Measurements from ENCODE around the gene SEC22C. TPM values are rescaled to one million over a fixed set of nuclear protein-coding genes. Genes with fewer than 3 reads are reported as not detected.

Gene SEC22C
- total RNA-seq, 6 donors from 2014 or later: 36.3 to 59.7 (median 50.6) TPM

- Histone ChIP-seq H3K4me3 (peak within 1 kb of the TSS; percentile 59 to 75 (median 67)), H3K27me3 (no peaks in the 10 kb centered on the region), H3K9me3 (no peaks in the 10 kb centered on the region), H3K36me3 (peaks cover 0 to 21% (median 0%) of the 10 kb centered on the region in 4 donors), H3K4me1 (peaks cover 12 to 48% (median 28%) of the 10 kb centered on the region in 4 donors), H3K27ac (peak within 1 kb of the TSS; percentile 89 to 93 (median 90))
- 12 to 29% methylated on average over 13 to 47 of the region's 69 CpGs for WGBS, 2 donors
- TF ChIP-seq POLR2AphosphoS5 (IDR thresholded peaks at IDR 0.05): peak; percentile 22 to 83
- TF ChIP-seq EP300 (IDR thresholded peaks at IDR 0.05): no peak
- peak in 3 of 4 donors; percentile 82 to 89 (median 87) for TF ChIP-seq POLR2A (IDR thresholded peaks at IDR 0.05)
- TF ChIP-seq CTCF (IDR thresholded peaks at IDR 0.05): peak in 1 of 6 experiments; percentile 8
- ATAC-seq (ENCODE audit: low FRiP score in 2 of 2) (peak; percentile 89 to 93), DNase-seq (peak; percentile 92 to 98)
Measured at GRCh38 chr3:42502429-42503250, 79.1 kb downstream of the SEC22C start, which contains the start of gene VIPR1. Gene VIPR1 (plus strand): TSS chr3:42502643. CDS start chr3:42502736, 93 bp downstream.

- ATAC-seq (ENCODE audit: low FRiP score in 2 of 2) (peak; percentile 78), DNase-seq (peak; percentile 84 to 91)
- no peaks in the 10 kb centered on the region for H3K27me3 ChIP-seq
- H3K36me3 ChIP-seq: peaks cover 0 to 21% (median 0%) of the 10 kb centered on the region in 4 donors
- H3K4me3 ChIP-seq: peak overlapping the region; percentile 59 to 75 (median 67)
- H3K4me1 ChIP-seq: peaks cover 12 to 40% (median 25%) of the 10 kb centered on the region in 4 donors
- 1% methylated on average over 20 to 41 of the region's 46 CpGs for WGBS, 2 donors
- H3K9me3 ChIP-seq: no peaks in the 10 kb centered on the region
- peak overlapping the region; percentile 89 to 93 (median 90) for H3K27ac ChIP-seq
- TF ChIP-seq POLR2AphosphoS5 (IDR thresholded peaks at IDR 0.05) (peak in 1 of 2 donors; percentile 19), EP300 (IDR thresholded peaks at IDR 0.05) (no peak), POLR2A (IDR thresholded peaks at IDR 0.05) (no peak), CTCF (IDR thresholded peaks at IDR 0.05) (peak; percentile 66 to 86 (median 71))
Measured at GRCh38 chr3:42501681-42502428, 79.9 kb downstream of the SEC22C start.

GRCh38 chr3:42501321-42501680 is 80.5 kb downstream of the SEC22C start:
- peaks cover 12 to 38% (median 24%) of the 10 kb centered on the region in 4 donors for H3K4me1 ChIP-seq
- H3K4me3 ChIP-seq: peak overlapping the region in 3 of 4 donors; percentile 61 to 75 (median 73)
- no peaks in the 10 kb centered on the region for H3K27me3 ChIP-seq
- peak overlapping the region in 2 of 4 donors; percentile 89 to 91 for H3K27ac ChIP-seq
- peaks cover 0 to 21% (median 0%) of the 10 kb centered on the region in 4 donors for H3K36me3 ChIP-seq
- DNase-seq (peak in 1 of 2 donors; percentile 29), ATAC-seq (ENCODE audit: low FRiP score in 2 of 2) (no peak)
- no peaks in the 10 kb centered on the region for H3K9me3 ChIP-seq
- 17 to 39% methylated on average over 15 to 27 of the region's 27 CpGs for WGBS, 2 donors
- TF ChIP-seq CTCF (IDR thresholded peaks at IDR 0.05): no peak
- TF ChIP-seq POLR2A (IDR thresholded peaks at IDR 0.05): no peak

- H3K27ac ChIP-seq: peak overlapping the region in 1 of 4 donors; percentile 89
- 53 to 74% methylated on average over 3 to 4 of the region's 4 CpGs for WGBS, 2 donors
- H3K27me3 ChIP-seq: no peaks in the 10 kb centered on the region
- H3K4me3 ChIP-seq: peak overlapping the region in 1 of 4 donors; percentile 75
- DNase-seq (peak in 1 of 2 donors; percentile 14), ATAC-seq (ENCODE audit: low FRiP score in 2 of 2) (no peak)
- H3K4me1 ChIP-seq: peaks cover 12 to 34% (median 24%) of the 10 kb centered on the region in 4 donors
- H3K9me3 ChIP-seq: no peaks in the 10 kb centered on the region
- TF ChIP-seq CTCF (IDR thresholded peaks at IDR 0.05) (no peak), EP300 (IDR thresholded peaks at IDR 0.05) (no peak), POLR2AphosphoS5 (IDR thresholded peaks at IDR 0.05) (no peak), POLR2A (IDR thresholded peaks at IDR 0.05) (no peak)
- H3K36me3 ChIP-seq: peaks cover 0 to 21% (median 0%) of the 10 kb centered on the region in 4 donors
Measured at GRCh38 chr3:42500909-42501308, 80.9 kb downstream of the SEC22C start.
